GM18505 (cell line): ENCODE data around the gene EMC7.
"Not testable (repeated sequence)": the region's sequence is repeated elsewhere in the genome, so short reads cannot be mapped to it uniquely, and the experiment has no call there.

Source experiments
- ATAC-seq: cut with Tn5 transposase; IDR thresholded peaks from one replicate; pipeline ENCODE4 v1.9.1; 2021; ENCODE audit not compliant: unreplicated experiment
- POLR2A ChIP-seq: IDR thresholded peaks from 4 replicates; pipeline ENCODE4 v1.6.1; 2011; ENCODE audit warnings: borderline replicate concordance; ENCODE audit not compliant: insufficient read depth, insufficient read length; ENCODE audit errors: extremely low read depth

The EMC7 gene

DNA sequence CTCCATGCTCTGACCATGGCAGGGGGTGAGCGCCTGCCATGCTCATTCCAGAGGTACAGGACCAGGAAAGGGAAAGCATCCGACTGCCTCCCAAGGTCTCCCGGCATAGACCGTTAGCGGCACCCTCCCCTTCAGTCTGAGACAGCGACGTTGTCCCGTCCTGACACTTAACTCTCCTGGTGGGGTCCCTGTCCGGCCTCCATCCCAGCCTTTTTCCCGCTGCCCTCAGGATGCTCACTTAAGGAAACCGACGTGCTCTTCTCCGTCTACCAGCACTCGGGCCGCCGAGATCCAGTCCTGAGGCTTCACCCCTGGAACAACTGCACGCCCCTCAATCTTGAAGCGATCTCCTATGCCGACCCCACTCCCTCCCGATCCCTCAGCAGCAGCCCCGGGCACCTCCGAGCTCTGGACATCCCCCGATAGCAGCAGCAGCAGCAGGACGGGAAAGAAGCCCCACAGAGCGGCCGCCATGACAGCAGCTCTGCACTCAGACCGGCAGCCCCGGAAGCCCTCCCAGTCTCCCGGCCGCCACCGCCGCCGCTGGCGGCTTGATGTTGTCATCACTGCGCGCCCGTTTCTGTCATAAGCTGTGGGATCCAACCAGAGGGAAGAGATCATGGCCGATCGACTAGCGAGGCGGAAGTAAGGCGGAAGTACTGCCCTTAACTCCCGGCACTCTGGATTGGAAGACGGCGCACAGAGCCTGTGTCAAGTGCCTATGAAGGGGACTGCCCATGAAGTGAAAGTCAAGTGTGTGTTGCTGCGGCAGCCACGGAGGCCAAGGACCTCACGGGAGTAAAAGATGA is at the start of gene EMC7, which contains the start of gene PGBD4:
TSS of gene EMC7 (minus strand) at position 497 of the 809 bp plus-strand sequence. CDS start at position 474, 23 bp downstream.
TSS of gene PGBD4 (plus strand) at position 718 of the 809 bp plus-strand sequence. CDS start 449 bp downstream, outside the sequence.
- peak; percentile 97 for ATAC-seq
- TF ChIP-seq POLR2A = peak; percentile 98

DNA sequence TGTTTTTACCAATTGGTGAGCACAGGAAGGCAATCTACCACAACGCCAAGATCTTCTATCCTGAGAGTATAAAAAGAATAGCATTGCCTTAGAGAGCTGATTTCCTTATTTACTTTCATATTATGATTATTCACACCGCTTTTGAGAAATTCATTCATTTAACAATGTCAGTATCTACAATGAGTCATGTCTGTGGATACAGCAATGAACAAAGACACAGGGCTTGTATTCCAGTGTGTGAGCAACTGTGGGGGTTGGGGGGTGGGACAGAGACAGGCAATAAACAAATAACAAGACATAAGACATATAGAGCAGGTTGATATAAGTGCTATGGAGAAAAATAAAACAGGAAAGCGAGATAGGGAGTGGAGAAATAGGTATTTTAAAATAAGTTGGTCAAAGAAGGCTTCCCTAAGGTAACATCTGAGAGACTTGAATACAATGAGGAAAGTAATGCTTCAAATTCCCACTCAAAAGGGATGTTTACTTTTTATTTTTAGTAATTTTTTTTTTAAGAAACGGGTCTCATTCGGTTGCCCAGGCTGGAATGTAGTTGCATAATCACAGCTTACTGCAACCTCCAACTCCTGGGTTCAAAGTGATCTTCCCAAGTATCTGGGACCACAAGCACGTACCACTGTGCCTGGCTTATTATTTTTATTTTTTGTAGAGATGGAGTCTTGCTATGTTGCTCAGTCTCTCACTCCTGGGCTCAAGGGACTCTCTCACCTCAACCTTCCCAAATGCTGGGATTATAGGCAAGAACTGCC is 45.9 kb upstream of the EMC7 start:
- no peak for TF ChIP-seq POLR2A
- ATAC-seq = no peak

DNA sequence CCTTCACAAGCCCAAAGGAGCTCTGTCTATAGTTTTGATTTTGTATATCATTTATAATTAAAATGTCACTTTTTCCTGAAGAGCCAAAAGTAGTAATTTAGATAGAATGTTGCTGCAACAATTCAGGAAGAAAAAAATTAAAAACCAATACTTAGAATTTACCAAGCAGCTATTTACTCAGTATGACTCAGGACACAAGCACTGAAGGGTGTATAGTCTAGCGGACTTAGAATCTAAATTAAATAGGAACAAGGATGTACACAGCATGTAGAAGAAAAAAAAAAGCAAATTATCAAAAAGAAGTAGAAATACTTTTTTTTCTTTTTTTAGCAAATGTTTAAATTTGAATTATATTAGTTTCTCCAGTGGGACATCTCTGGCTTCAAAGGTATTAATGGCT is 31.8 kb upstream of the EMC7 start:
- TF ChIP-seq POLR2A = no peak
- no peak for ATAC-seq

DNA sequence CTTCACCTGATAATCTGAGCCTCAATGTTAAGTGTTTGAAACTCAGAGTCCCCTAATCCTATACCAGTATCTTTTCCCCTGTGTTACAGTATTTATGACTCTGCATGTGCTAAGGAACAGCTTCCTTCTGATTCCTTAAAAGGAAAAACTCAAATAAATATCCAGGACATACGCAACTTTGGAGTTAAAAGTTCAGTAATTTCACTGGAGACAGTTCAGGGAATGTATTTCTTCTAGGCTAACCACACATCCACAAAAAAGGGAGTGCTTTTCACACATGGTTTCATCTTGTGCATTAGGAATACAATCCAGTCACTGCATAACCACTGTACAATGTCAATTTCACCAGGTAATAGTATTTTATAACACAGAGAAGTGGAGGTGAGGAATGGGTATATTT is 31.2 kb upstream of the EMC7 start:
- TF ChIP-seq POLR2A = no peak
- ATAC-seq = no peak

DNA sequence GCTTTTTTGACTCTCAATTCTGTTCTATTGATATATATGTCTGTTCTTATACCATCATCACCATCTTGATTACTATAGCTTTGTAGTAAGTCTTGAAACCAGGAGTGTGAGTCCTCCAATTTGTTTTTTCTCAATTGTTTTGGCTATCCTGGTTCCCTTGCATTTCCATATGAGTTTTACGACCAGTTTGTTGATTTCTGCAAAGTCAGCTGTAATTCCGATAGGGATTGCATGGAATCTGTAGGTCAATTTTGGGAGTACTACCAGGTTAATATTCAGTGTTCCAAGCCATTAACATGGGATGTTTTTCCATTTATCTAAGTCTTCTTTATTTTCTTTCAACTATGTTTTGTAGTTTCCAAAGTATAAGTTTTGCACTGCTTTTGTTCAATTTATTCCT is 27.2 kb upstream of the EMC7 start:
- ATAC-seq = no peak
- no peak for TF ChIP-seq POLR2A

DNA sequence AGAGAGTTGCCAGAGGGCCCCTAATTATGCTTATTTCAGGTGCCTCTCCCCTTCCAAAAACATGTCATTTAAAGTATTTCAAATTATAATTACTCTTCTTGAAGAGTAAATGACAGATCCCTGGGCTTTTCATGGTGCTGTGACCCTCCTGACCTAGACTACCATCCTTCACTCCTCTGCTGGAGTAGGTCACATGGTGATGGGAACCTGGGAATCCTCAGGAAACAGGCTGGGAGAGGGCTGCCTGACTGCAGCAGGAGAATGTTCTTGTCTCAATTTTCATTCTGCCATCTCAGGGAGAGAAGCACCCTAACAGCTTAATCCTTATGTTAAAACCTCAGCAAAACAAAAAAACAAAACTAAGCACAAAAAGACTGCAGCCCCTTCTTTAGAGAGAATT is 24.9 kb upstream of the EMC7 start:
- no peak for ATAC-seq
- TF ChIP-seq POLR2A = no peak

DNA sequence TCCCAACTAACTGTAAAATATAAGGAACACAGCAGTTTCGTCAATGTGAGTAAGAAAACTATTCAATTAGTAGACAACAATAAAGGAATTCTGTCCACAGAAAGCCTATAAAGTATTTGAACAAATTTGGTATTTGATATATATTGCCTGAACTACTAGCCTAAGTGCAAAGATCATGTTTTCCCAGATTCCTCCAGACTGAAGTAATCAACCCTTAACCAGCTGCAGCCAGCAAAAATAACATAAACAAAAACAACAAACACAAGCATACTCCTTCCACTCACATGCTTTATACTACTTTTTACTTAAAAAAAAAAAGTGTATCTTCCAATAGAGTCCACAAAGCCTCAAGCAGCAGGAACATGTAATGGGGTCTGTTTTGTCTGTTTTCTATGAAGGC is 24.3 kb upstream of the EMC7 start:
- no peak for ATAC-seq
- TF ChIP-seq POLR2A = no peak

DNA sequence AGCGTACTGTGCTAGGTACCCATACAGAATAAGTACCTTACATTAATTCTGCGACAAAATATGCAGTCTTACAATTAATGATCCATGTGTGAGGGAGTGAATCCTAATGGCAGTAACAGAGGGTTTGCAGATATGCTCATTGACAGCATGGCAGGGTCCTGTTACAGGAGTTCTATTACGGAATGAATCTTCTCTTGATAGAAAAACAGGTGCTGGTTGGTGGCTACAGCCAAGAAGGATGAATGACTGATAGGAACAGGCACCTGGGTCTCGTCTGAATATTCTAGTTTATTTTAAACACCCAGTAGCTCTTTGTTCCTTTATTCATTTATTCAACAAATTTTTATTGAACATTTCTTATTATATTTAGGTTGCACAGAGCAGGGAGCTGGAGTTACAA is 23.0 kb upstream of the EMC7 start:
- ATAC-seq = no peak
- no peak for TF ChIP-seq POLR2A

DNA sequence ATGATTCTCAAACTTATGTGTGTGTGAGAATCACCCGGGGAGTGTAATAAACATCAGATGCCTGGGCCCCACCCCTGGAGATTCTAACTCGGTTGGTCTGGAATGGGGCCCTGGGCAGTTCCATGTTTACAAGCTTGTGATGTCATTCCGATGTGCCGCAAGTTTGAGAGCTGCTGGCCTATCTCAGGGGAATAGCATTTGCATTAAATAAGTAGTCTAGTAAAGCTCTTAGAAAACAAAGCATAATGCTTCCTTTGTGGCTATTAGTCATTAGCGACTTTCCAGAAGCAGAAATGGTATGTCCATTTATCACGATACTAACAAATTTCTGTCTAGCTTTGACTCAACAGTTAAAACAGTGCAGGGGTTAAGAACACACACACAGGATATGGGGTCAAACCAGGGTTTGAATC is 21.1 kb upstream of the EMC7 start:
- no peak for TF ChIP-seq POLR2A
- no peak for ATAC-seq

DNA sequence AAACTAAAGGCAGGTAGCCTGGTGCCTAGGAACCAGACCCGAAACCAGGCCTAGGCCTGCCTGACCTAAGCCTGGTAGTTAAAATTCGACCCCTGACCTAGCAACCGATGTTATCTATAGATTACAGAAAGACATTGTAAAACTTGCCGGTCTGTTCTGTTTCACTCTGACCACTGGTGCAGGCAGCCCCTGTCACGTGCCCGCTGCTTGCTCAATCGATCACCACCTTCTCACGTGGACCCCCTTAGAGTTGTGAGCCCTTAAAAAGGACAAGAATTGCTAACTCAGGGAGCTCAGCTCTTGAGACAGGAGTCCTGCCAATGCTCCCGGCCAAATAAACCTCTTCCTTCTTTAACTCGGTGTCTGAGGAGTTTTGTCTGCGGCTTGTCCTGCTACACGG is 20.1 kb upstream of the EMC7 start:
- not testable (repeated sequence) for ATAC-seq

DNA sequence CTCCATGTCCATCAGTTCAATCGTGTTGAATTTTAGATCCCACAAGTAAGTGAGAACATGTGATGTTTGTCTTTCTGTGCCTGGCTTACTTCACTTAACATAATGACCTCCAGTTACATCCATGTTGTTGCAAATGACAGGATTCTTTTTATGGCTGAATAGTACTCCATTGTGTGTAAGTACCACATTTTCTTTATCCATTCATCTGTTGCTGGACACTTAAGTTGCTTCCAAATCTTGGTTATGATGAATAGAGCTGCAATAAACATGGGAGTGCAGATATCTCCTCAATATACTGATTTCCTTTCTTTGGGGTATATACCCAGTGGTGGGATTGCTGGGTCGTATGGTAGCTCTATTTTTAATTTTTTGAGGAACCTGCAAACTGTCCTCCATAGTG is 18.8 kb upstream of the EMC7 start:
- not testable (repeated sequence) for ATAC-seq

DNA sequence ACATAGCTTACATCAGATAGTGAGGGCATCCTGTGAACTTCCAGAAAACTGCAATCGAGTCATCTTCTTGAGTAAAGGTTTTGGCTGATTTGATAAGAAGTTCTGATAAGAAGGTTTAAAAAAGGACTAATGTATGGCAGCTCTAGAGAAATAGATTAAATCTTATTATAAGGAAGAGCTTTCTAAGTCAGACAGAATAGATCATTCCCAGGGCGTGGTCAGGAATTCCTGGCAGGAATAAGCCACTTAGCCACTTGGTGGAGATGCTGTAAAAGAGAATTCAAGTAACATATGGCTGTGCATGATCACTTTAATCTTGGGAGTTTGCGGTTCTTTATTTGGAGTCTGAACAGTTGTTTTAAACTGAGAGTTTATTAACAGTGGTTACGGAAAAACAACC is 17.6 kb upstream of the EMC7 start:
- ATAC-seq = no peak
- no peak for TF ChIP-seq POLR2A

DNA sequence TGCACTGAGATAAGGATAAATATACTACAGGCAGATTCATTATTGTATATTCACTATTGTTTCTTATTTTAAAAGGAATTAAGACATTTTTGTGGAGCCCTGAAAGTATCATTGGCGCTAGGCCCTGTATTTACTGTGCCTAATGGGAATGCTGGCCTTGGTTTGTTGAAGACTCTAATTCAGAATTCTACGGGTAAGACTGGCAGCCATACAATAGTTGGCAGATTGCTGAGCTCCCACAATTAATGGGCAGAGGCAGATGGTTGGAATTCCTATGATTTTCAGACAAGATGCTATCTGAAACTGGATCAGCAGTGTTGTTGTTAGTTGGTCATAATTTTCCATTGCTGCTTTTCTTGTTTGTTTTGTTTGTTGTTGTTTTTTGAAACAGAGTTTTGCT is 15.0 kb upstream of the EMC7 start:
- no peak for TF ChIP-seq POLR2A
- ATAC-seq = no peak

DNA sequence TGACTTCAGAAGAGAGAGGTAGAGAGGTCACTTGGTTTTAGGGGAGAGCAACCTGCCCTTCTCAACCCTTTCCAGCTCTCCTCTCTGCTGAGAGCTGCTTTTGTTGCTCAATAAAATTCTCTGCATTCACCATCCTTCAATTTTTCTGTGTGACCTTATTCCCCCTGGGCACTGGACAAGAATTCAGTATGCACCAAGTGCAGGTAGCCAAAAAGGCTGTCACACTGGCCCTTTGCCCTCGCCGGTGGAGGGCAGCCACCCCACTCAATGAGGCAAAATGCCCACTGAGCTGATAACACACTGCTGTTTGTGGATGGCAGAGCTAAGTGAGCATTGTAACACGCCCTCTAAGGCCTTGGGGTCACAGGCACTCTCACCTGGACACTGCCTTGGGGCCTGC is 13.1 kb upstream of the EMC7 start:
- no peak for ATAC-seq
- TF ChIP-seq POLR2A = no peak
